NCI-H2081 treated with DMSO at 0.1 percent for 48 hours (cell line): ENCODE results near the gene NEU2.
"Not testable (repeated sequence)": the region's sequence is repeated elsewhere in the genome, so short reads cannot be mapped to it uniquely, and the experiment has no call there.

ENCODE experiments used
- DNase-seq: peaks from one replicate; lab custom pipeline; 2025; lab: John Stamatoyannopoulos, UW

The NEU2 gene

GRCh38 chr2:233010569-233011267 is 21.8 kb upstream of the NEU2 start:
- no peak for DNase-seq

- no peak for DNase-seq
Measured at GRCh38 chr2:233011268-233011650, 21.2 kb upstream of the NEU2 start.

- no peak for DNase-seq
Measured at GRCh38 chr2:233011702-233012131, 20.8 kb upstream of the NEU2 start.

- no peak for DNase-seq
Measured at GRCh38 chr2:233012301-233012971, 20.0 kb upstream of the NEU2 start.

GRCh38 chr2:233013027-233013461 is 19.4 kb upstream of the NEU2 start, which contains the start of gene NGEF:
NGEF (minus strand) TSS chr2:233013256; CDS start chr2:232974890, 38,366 bp downstream.
- no peak for DNase-seq

- DNase-seq: no peak
Measured at GRCh38 chr2:233013650-233014049, 18.8 kb upstream of the NEU2 start.

GRCh38 chr2:233015019-233015645 is 17.3 kb upstream of the NEU2 start:
- no peak for DNase-seq

- no peak for DNase-seq
Measured at GRCh38 chr2:233017947-233018346, 14.5 kb upstream of the NEU2 start.

- not testable (repeated sequence) for DNase-seq
Measured at GRCh38 chr2:233019610-233020009, 12.9 kb upstream of the NEU2 start.

GRCh38 chr2:233020454-233020853 is 12.0 kb upstream of the NEU2 start:
- DNase-seq: no peak

- no peak for DNase-seq
Measured at GRCh38 chr2:233021771-233022170, 10.7 kb upstream of the NEU2 start.

- no peak for DNase-seq
Measured at GRCh38 chr2:233022561-233022960, 9.9 kb upstream of the NEU2 start.

- no peak for DNase-seq
Measured at GRCh38 chr2:233023007-233023760, 9.3 kb upstream of the NEU2 start.

- no peak for DNase-seq
Measured at GRCh38 chr2:233023761-233024410, 8.6 kb upstream of the NEU2 start.

GRCh38 chr2:233025706-233026105 is 6.8 kb upstream of the NEU2 start:
- no peak for DNase-seq

- DNase-seq: no peak
Measured at GRCh38 chr2:233026198-233026813, 6.2 kb upstream of the NEU2 start.

GRCh38 chr2:233029321-233029720 is 3.2 kb upstream of the NEU2 start:
- no peak for DNase-seq

- no peak for DNase-seq
Measured at GRCh38 chr2:233031556-233032500, 644 bp upstream of the NEU2 start.

- DNase-seq: no peak
Measured at GRCh38 chr2:233033672-233034071, 1.2 kb downstream of the NEU2 start.
